AG10803 (cell line): ENCODE data around the gene ZDHHC9.

Experiments used
- DNase-seq: peaks from one replicate; pipeline ENCODE4 v3.0.0; 2010; ENCODE audit warnings: low read depth
- H3K4me3 ChIP-seq: 2 replicates; pipeline ENCODE4 v1.5.1; 2011; ENCODE audit warnings: mild to moderate bottlenecking, low read length, control low read depth
- TF ChIP-seq, protein P1 (sequence below): conservative IDR thresholded peaks from 2 replicates; pipeline ENCODE4 v1.5.1; 2011; ENCODE audit warnings: mild to moderate bottlenecking, low read length, control low read depth, inconsistent platforms

Gene ZDHHC9

DNA sequence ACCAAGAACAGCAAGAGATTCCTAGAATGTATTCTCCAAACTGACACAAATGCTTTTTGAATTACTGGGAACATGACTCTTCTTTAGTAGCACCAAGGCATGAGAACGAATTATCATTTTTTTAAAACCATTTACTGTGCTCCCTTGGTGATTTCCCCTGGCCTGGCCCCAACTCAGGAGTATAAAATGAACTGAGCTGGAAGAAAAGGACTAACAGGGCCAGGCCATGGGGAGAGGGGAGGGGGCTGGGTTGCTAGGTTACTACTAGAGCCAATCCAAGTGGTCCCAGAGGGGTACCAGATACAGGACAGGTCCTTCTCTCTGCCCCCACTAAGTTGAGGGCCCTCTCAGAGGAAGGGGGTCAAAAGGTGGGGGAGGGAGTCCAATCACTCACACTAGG lies 40.8 kb downstream of the ZDHHC9 start:
- TF ChIP-seq, protein P1, sequence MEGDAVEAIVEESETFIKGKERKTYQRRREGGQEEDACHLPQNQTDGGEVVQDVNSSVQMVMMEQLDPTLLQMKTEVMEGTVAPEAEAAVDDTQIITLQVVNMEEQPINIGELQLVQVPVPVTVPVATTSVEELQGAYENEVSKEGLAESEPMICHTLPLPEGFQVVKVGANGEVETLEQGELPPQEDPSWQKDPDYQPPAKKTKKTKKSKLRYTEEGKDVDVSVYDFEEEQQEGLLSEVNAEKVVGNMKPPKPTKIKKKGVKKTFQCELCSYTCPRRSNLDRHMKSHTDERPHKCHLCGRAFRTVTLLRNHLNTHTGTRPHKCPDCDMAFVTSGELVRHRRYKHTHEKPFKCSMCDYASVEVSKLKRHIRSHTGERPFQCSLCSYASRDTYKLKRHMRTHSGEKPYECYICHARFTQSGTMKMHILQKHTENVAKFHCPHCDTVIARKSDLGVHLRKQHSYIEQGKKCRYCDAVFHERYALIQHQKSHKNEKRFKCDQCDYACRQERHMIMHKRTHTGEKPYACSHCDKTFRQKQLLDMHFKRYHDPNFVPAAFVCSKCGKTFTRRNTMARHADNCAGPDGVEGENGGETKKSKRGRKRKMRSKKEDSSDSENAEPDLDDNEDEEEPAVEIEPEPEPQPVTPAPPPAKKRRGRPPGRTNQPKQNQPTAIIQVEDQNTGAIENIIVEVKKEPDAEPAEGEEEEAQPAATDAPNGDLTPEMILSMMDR: no peak
- H3K4me3 ChIP-seq: no peak overlapping the region
- DNase-seq: no peak

- TF ChIP-seq, protein P1: no peak
- H3K4me3 ChIP-seq: no peak overlapping the region
- DNase-seq: no peak
These were observed 43.5 kb downstream of the ZDHHC9 start for GRCh38 chrX:129800186-129800585.

DNA sequence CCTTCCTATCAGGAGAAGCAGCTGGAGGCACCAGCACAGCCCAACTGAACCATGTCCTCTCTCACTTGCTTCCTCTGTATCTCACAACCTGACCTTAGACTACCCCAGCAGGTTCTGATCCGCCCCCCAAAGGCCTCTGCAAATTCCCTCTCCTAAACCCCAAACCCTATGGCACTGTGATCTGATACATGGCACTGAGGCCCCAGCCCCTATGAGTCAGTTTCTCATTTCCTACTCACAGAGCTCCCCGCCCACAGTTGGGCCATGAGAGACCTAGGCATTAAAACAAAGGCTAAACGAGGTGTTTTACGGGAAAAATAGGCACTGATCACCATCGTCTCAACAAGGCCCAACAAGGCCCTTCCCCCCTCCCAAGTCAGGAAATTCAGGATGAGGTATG lies 44.8 kb downstream of the ZDHHC9 start:
- TF ChIP-seq, protein P1: no peak
- no peak for DNase-seq

DNA sequence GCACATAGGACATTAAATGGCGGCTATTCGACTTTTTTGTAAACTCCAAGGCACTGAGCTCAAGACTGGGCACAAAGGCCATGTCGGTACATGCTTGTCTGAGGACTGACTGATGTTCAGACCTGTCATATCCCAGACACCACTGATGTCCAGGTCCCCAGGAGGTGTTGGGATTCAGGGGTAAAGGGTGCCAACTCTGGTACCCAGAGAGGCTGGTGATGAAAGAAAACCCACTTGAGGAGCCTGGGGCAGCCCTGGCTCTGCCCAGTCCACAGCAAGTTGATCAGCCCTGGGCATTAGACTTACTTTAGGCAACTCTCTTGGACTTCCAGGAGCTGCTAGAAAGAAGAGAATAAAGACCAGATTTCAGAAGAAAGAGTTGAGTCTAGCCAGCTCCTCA lies 45.2 kb downstream of the ZDHHC9 start:
- TF ChIP-seq, protein P1: no peak
- DNase-seq: no peak
- H3K4me3 ChIP-seq: no peak overlapping the region

More for the DNA sequence above, 44.8 kb downstream of the ZDHHC9 start:
- H3K4me3 ChIP-seq: no peak overlapping the region

DNA sequence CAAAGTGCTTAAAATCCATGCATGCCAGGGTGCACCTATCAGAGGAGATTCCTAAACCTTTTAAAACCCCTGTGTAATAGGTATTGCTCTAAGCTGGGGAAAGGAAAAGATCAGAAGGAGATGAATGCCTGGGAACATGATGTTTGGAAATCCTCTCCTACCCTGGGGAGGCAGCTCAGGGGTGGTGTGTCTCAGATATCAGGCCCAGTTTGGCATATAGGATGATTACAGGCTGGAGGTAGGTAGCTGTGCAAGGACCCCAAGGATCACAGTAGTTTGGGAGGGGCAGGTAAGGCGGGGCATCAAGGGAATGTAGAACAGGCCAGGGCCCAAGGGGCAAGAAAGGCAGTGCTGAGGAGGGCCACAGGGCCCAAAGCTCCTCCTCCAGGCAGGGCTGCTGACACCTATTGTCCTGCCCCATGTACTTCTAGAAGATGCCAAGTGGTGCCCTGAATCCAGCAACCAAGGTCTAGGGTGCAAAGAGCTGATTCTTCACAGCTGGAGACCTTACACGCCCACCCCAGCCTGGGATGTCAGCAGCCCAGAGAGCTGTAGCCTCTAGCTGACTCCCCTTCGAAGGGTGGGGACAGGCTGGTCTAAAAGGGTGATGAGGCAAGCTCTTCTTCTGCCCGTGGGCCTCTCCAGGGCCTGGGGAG lies 46.3 kb downstream of the ZDHHC9 start:
- no peak for DNase-seq
- H3K4me3 ChIP-seq: no peak overlapping the region
- TF ChIP-seq, protein P1: no peak

DNA sequence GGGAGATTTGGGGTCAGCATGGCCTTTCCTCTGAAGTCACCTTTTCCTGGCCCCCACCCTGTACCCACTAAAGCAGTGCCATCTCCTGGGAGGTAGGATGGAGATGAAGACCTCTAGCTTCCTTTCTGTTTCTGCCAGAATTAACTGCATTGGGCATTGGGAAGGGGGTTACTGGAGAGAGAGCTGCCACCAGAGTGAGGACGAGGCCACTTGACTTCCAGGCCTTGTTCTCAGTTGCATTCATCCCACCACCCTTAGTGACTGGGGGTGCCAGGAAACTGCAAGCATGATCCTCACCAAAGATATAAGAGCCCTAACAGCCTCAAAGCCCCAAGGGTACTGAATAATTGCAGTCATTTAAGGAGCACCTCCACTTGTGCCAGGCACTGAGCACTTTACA lies 48.1 kb downstream of the ZDHHC9 start:
- no peak overlapping the region for H3K4me3 ChIP-seq
- TF ChIP-seq, protein P1: no peak
- no peak for DNase-seq

GRCh38 chrX:129793604-129794191 lies 50.0 kb downstream of the ZDHHC9 start:
- TF ChIP-seq, protein P1: no peak
- no peak overlapping the region for H3K4me3 ChIP-seq
- no peak for DNase-seq
